CD4-positive, alpha-beta T cell treated with Interleukin-10 for 1 hour (primary cell): Measurements from ENCODE around the gene ZNF235.
"Not testable (repeated sequence)": the region's sequence is repeated elsewhere in the genome, so short reads cannot be mapped to it uniquely, and the experiment has no call there.

ENCODE experiments used
- DNase-seq: peaks from one replicate; pipeline ENCODE4 v3.0.0-alpha.2; 2020

The ZNF235 gene

GRCh38 chr19:44255705-44256411, 49.0 kb downstream of the ZNF235 start:
- DNase-seq = no peak

GRCh38 chr19:44254496-44254895, 50.3 kb downstream of the ZNF235 start:
- DNase-seq = no peak

GRCh38 chr19:44253392-44253791, 51.4 kb downstream of the ZNF235 start:
- DNase-seq = not testable (repeated sequence)

- DNase-seq = not testable (repeated sequence)
Observed at GRCh38 chr19:44252332-44252731, 52.5 kb downstream of the ZNF235 start.

- no peak for DNase-seq
Observed at GRCh38 chr19:44236384-44236783, 68.4 kb downstream of the ZNF235 start.
